IMR-90 (cell line): Measurements from ENCODE around the gene OARD1. TPM values are rescaled to one million over a fixed set of nuclear protein-coding genes. Genes with fewer than 3 reads are reported as not detected.

Experiments
- ATAC-seq: fragments of 200-7000 bp; cut with Tn5 transposase; 2 replicates; pipeline ENCODE4 v1.9.1; 2020; ENCODE audit warnings: low read depth, mild to moderate bottlenecking, moderate library complexity
- BruUV-seq: library from RNA; stranded (reverse); fragments of 400-500 nt; replicated peaks from 2 replicates; lab custom pipeline; 2021; lab: Mats Ljungman, UMichigan
- CTCF ChIA-PET: fragments of 300-600 bp; formaldehyde crosslinking; extraction: SDS; loops from one replicate; lab custom pipeline; 2021; ENCODE audit warnings: antibody characterized with exemption; lab: Yijun Ruan, JAX
- POLR2A ChIA-PET: fragments of 300-600 bp; sonication (Branson Sonifier 250); formaldehyde crosslinking; loops from one replicate; lab custom pipeline; 2022; ENCODE audit warnings: antibody characterized with exemption; ENCODE audit not compliant: unreplicated experiment; lab: Charles Lee
- DNase-seq: peaks from one replicate; pipeline ENCODE4 v3.0.0; 2013
- H2AFZ ChIP-seq: replicated peaks from 2 replicates; pipeline ENCODE3; 2013; ENCODE audit warnings: low read length, mild to moderate bottlenecking; ENCODE audit not compliant: poor library complexity
- H2AK5ac ChIP-seq: 2 replicates; pipeline ENCODE4 v1.6.1; 2013; ENCODE audit warnings: low read depth, low read length, inconsistent platforms
- H2AK9ac ChIP-seq: replicated peaks from 2 replicates; pipeline ENCODE3; 2013; ENCODE audit warnings: mild to moderate bottlenecking, low read depth, low read length, moderate library complexity; ENCODE audit not compliant: poor library complexity
- H2BK120ac ChIP-seq: 2 replicates; pipeline ENCODE4 v1.6.1; 2013; ENCODE audit warnings: low read depth, low read length, inconsistent platforms
- H2BK15ac ChIP-seq: 3 replicates; pipeline ENCODE4 v1.6.1; 2013; ENCODE audit warnings: low read depth, low read length, inconsistent platforms
- H2BK20ac ChIP-seq: 2 replicates; pipeline ENCODE4 v1.6.1; 2013; ENCODE audit warnings: low read depth, mild to moderate bottlenecking, inconsistent platforms, low read length, moderate library complexity
- H2BK5ac ChIP-seq: 2 replicates; pipeline ENCODE4 v1.6.1; 2013; ENCODE audit warnings: mild to moderate bottlenecking, low read depth, low read length, inconsistent platforms; ENCODE audit not compliant: poor library complexity, severe bottlenecking
- H3K14ac ChIP-seq: replicated peaks from 2 replicates; pipeline ENCODE4 v1.6.1; 2013; ENCODE audit warnings: low read depth, low read length, inconsistent platforms
- H3K18ac ChIP-seq: 2 replicates; pipeline ENCODE4 v1.6.1; 2013; ENCODE audit warnings: low read depth, low read length, control low read depth
- H3K23ac ChIP-seq: 2 replicates; pipeline ENCODE4 v1.6.1; 2013; ENCODE audit warnings: low read depth, low read length, inconsistent platforms
- H3K27ac ChIP-seq: 2 replicates; pipeline ENCODE4 v1.5.1; 2013; ENCODE audit warnings: mild to moderate bottlenecking, control low read depth, low read length; ENCODE audit not compliant: insufficient read depth
- H3K27me3 ChIP-seq: 2 replicates; pipeline ENCODE4 v1.6.1; 2013; ENCODE audit warnings: low read length; ENCODE audit not compliant: control insufficient read depth, insufficient read depth
- H3K36me3 ChIP-seq: 2 replicates; pipeline ENCODE4 v1.6.1; 2013; ENCODE audit warnings: low read length, mixed read lengths; ENCODE audit not compliant: control insufficient read depth, insufficient read depth
- H3K4ac ChIP-seq: 2 replicates; pipeline ENCODE4 v1.6.1; 2013; ENCODE audit warnings: low read depth, low read length, inconsistent platforms
- H3K4me1 ChIP-seq: 2 replicates; pipeline ENCODE4 v1.6.1; 2013; ENCODE audit warnings: low read length, mixed read lengths; ENCODE audit not compliant: control insufficient read depth, insufficient read depth
- H3K4me2 ChIP-seq: 2 replicates; pipeline ENCODE4 v1.6.1; 2013; ENCODE audit warnings: low read depth, mild to moderate bottlenecking, control low read depth, low read length, moderate library complexity
- H3K4me3 ChIP-seq: 2 replicates; pipeline ENCODE4 v1.5.1; 2013; ENCODE audit warnings: low read depth, mild to moderate bottlenecking, control low read depth, low read length, moderate library complexity; ENCODE audit not compliant: insufficient read depth
- H3K56ac ChIP-seq: 2 replicates; pipeline ENCODE4 v1.6.1; 2013; ENCODE audit warnings: low read length, inconsistent platforms; ENCODE audit not compliant: insufficient read depth; ENCODE audit errors: extremely low read depth
- H3K79me1 ChIP-seq, 2 experiments: 2 replicates each; pipeline ENCODE4 v1.6.1; 2013; ENCODE audit warnings: low read length in 2 of 2, inconsistent platforms in 1 of 2, low read depth in 1 of 2
- H3K9ac ChIP-seq: 2 replicates; pipeline ENCODE4 v1.6.1; 2013; ENCODE audit warnings: low read depth, low read length, control low read depth
- H3K9me1 ChIP-seq: 2 replicates; pipeline ENCODE4 v1.6.1; 2013; ENCODE audit warnings: low read length, inconsistent platforms; ENCODE audit not compliant: insufficient read depth
- H3K9me3 ChIP-seq: 2 replicates; pipeline ENCODE4 v1.6.1; 2013; ENCODE audit warnings: low read length; ENCODE audit not compliant: control insufficient read depth, insufficient read depth
- H4K20me1 ChIP-seq: 2 replicates; pipeline ENCODE4 v1.6.1; 2013; ENCODE audit warnings: low read length, inconsistent platforms; ENCODE audit not compliant: insufficient read depth
- H4K5ac ChIP-seq: 2 replicates; pipeline ENCODE4 v1.6.1; 2013; ENCODE audit warnings: mild to moderate bottlenecking, low read depth, low read length, control low read depth
- H4K8ac ChIP-seq, 2 experiments: 2 replicates each; pipeline ENCODE4 v1.6.1; 2013; ENCODE audit warnings: low read depth in 2 of 2, low read length in 2 of 2, control low read depth in 1 of 2, inconsistent platforms in 1 of 2
- H4K91ac ChIP-seq: 2 replicates; pipeline ENCODE4 v1.6.1; 2013; ENCODE audit warnings: low read depth, low read length, inconsistent platforms; ENCODE audit not compliant: insufficient read depth
- BHLHE40 ChIP-seq: fragments of 150-350 bp; IDR thresholded peaks from 2 replicates; pipeline ENCODE4 v1.6.1; 2016; ENCODE audit warnings: mild to moderate bottlenecking, low read depth, low read length
- CEBPB ChIP-seq: IDR thresholded peaks from 2 replicates; pipeline ENCODE4 v1.6.1; 2012; ENCODE audit warnings: low read depth, low read length, improper control_type of control experiment
- CHD1 ChIP-seq: IDR thresholded peaks from 2 replicates; pipeline ENCODE4 v1.6.1; 2012; ENCODE audit warnings: low read depth, low read length, improper control_type of control experiment
- ELK1 ChIP-seq: fragments of 150-350 bp; IDR thresholded peaks from 2 replicates; pipeline ENCODE4 v1.6.1; 2016; ENCODE audit warnings: low read depth, mild to moderate bottlenecking, low read length, moderate library complexity, borderline replicate concordance
- FOS ChIP-seq: fragments of 150-350 bp; IDR thresholded peaks from 2 replicates; pipeline ENCODE4 v1.6.1; 2016; ENCODE audit warnings: low read depth, low read length
- MAFK ChIP-seq: IDR thresholded peaks from 2 replicates; pipeline ENCODE4 v1.6.1; 2012; ENCODE audit warnings: low read depth, low read length, improper control_type of control experiment
- MAZ ChIP-seq: IDR thresholded peaks from 2 replicates; pipeline ENCODE4 v1.6.1; 2012; ENCODE audit warnings: low read depth, mild to moderate bottlenecking, low read length, improper control_type of control experiment, moderate library complexity, borderline replicate concordance
- MXI1 ChIP-seq: IDR thresholded peaks from 2 replicates; pipeline ENCODE4 v1.6.1; 2012; ENCODE audit warnings: low read depth, mild to moderate bottlenecking, low read length, moderate library complexity, borderline replicate concordance
- NFE2L2 ChIP-seq: fragments of 150-350 bp; IDR thresholded peaks from 2 replicates; pipeline ENCODE4 v1.6.1; 2016; ENCODE audit warnings: low read depth, mild to moderate bottlenecking, low read length
- POLR2A ChIP-seq: IDR thresholded peaks from 2 replicates; pipeline ENCODE4 v1.6.1; 2012; ENCODE audit warnings: mild to moderate bottlenecking, low read depth, low read length
- RAD21 ChIP-seq: IDR thresholded peaks from 2 replicates; pipeline ENCODE4 v1.6.1; 2012; ENCODE audit warnings: low read length, improper control_type of control experiment
- RCOR1 ChIP-seq: IDR thresholded peaks from 2 replicates; pipeline ENCODE4 v1.6.1; 2012; ENCODE audit warnings: mild to moderate bottlenecking, low read length, improper control_type of control experiment; ENCODE audit not compliant: insufficient replicate concordance
- RFX5 ChIP-seq: IDR thresholded peaks from 2 replicates; pipeline ENCODE4 v1.8.0; 2012; ENCODE audit warnings: low read depth, mild to moderate bottlenecking, low read length, moderate library complexity
- SMC3 ChIP-seq: fragments of 150-350 bp; IDR thresholded peaks from 2 replicates; pipeline ENCODE4 v1.6.1; 2016; ENCODE audit warnings: low read depth, mild to moderate bottlenecking, antibody characterized with exemption, low read length, moderate library complexity
- USF2 ChIP-seq: fragments of 150-350 bp; IDR thresholded peaks from 2 replicates; pipeline ENCODE4 v1.6.1; 2017; ENCODE audit warnings: mild to moderate bottlenecking, antibody characterized with exemption, low read length, low read depth
- WGBS, 2 experiments: methylation state at CpG; one replicate each; pipeline versions ENCODE4 v1.1.5 to v1.1.7; 2013; ENCODE audit warnings: missing lambda C conversion rate in 2 of 2; ENCODE audit not compliant: insufficient read length in 1 of 2; ENCODE audit errors: extremely low coverage in 2 of 2; 5-methylcytosine and 5-hydroxymethylcytosine counted together
- dilution Hi-C: fragments of 300-500 bp; cut with HindIII; formaldehyde crosslinking; loops from one replicate; pipeline ENCODE4 v1.14.3; 2018; ENCODE audit warnings: low sequenced_read_pairs; ENCODE audit not compliant: unreplicated experiment
- in situ Hi-C: fragments of 300-500 bp; cut with MboI; formaldehyde crosslinking; loops from 3 replicates; pipeline ENCODE4 v1.14.3; 2019; ENCODE audit warnings: low sequenced_read_pairs, inconsistent platforms, mixed read lengths
- intact Hi-C: fragments of 100-400 bp; cut with micrococcal nuclease; formaldehyde crosslinking; loops from 2 replicates; pipeline ENCODE4 v1.10.0; 2022
- polyA plus RNA-seq, 3 experiments: library from polyadenylated mRNA; depleted of rRNA; stranded (reverse); fragments of >200 nt; gene quantifications; 2 replicates each; pipeline ENCODE4 v1.2.3, GENCODE V29; 2012; ENCODE audit warnings: low replicate concordance in 1 of 3
- total RNA-seq: library from RNA; depleted of rRNA; stranded (reverse); fragments of >200 nt; gene quantifications from 2 replicates; pipeline ENCODE4 v1.2.3, GENCODE V29; 2012

OARD1 gene
- total and polyA plus RNA-seq, 2 of the 4 experiments (the other 2 are of a cell fraction), result 2.3 to 5.5 TPM

- TF ChIP-seq RAD21 (peak; percentile 97), MXI1 (no peak), POLR2A (0 out of 2 replicates have a peak, but pooled peaks have one; percentile 32), NFE2L2 (no peak)
Measured at GRCh38 chr6:41027799-41028560, 44.2 kb downstream of the OARD1 start (continued).

GRCh38 chr6:41027241-41027640, 44.9 kb downstream of the OARD1 start:
- ChIA-PET POLR2A (no interaction called here), CTCF (interaction anchor here (1.2 to 2.5 kb wide), 5 partner anchors 13 to 132 kb away, joined by 3 to 24 read pairs (median 6); no protein-coding TSS in a partner anchor)
- Histone ChIP-seq H3K9me1 (no peaks in the 10 kb centered on the region), H4K8ac (peak overlapping the region; percentile 31 to 37; a peak in 1 of 4 replicates), H3K27ac (no peak overlapping the region), H3K23ac (no peak overlapping the region), H3K56ac (no peak overlapping the region), H3K4me1 (peaks cover 4% of the 10 kb centered on the region; the same call in 1 of the 2 replicates), H2AK9ac (no peak overlapping the region), H3K4ac (no peak overlapping the region), H4K91ac (no peak overlapping the region), H2AFZ (peak overlapping the region; percentile 96), H2BK120ac (no peak overlapping the region), H2BK15ac (no peak overlapping the region), H3K18ac (no peak overlapping the region), H3K4me2 (no peak overlapping the region; the same call in 1 of the 2 replicates), H3K9me3 (no peaks in the 10 kb centered on the region), H2AK5ac (no peak overlapping the region), H3K14ac (no peak overlapping the region), H2BK5ac (no peak overlapping the region), H3K27me3 (peaks cover 7% of the 10 kb centered on the region; the same call in 1 of the 2 replicates), H3K9ac (no peak overlapping the region), H3K36me3 (no peaks in the 10 kb centered on the region), H3K4me3 (no peak overlapping the region), H4K5ac (no peak overlapping the region), H4K20me1 (no peaks in the 10 kb centered on the region), H2BK20ac (no peak overlapping the region), H3K79me1 (no peaks in the 10 kb centered on the region)
- DNase-seq (no peak), ATAC-seq (no peak)
- dilution Hi-C loops (no loop called here), in situ Hi-C loops (loop anchor here (10.0 to 25.0 kb wide), 3 partner anchors 472 to 1665 kb away; no protein-coding TSS in a partner anchor), intact Hi-C loops (loop anchor here (10.0 kb wide), 1 partner anchor 1682 kb away; no protein-coding TSS in a partner anchor)
- BruUV-seq, result no TSS peak
- 80% methylated on average over 2 of the region's 4 CpGs; no CpG with 5 or more reads in 1 of the 2 experiments for WGBS, 2 experiments
- TF ChIP-seq RFX5, result no peak
- no peak for TF ChIP-seq MAZ
- TF ChIP-seq MXI1, result no peak
- no peak for TF ChIP-seq RCOR1
- TF ChIP-seq USF2, result no peak
- no peak for TF ChIP-seq FOS
- TF ChIP-seq MAFK, result no peak
- no peak for TF ChIP-seq BHLHE40
- TF ChIP-seq POLR2A, result no peak
- TF ChIP-seq CHD1, result no peak
- no peak for TF ChIP-seq CEBPB
- no peak for TF ChIP-seq ELK1
- TF ChIP-seq SMC3, result no peak
- TF ChIP-seq NFE2L2, result no peak
